Fibroblast of the aortic adventitia (primary cell): ENCODE measurements around the gene SOX18. TPM values are rescaled to one million over a fixed set of nuclear protein-coding genes. Genes with fewer than 3 reads are reported as not detected.

Source experiments
- DNase-seq: peaks from one replicate; pipeline ENCODE4 v3.0.0-alpha.2; 2010; ENCODE audit warnings: low read depth
- H3K4me3 ChIP-seq: 2 replicates; pipeline ENCODE4 v1.5.1; 2011; ENCODE audit warnings: low read depth, mild to moderate bottlenecking, control low read depth, low read length, moderate library complexity
- total RNA-seq: library from RNA; depleted of rRNA; stranded (reverse); fragments of >200 nt; gene quantifications from 2 replicates; pipeline ENCODE4 v1.2.3, GENCODE V29; 2012; ENCODE audit warnings: low replicate concordance
- TF ChIP-seq, protein P1 (sequence below): IDR thresholded peaks from 2 replicates; pipeline ENCODE4 v1.5.1; 2011; ENCODE audit warnings: mild to moderate bottlenecking, low read length, control low read depth, inconsistent platforms; ENCODE audit not compliant: insufficient read depth

SOX18 gene
- total RNA-seq, 1 donor, result not detected

DNA sequence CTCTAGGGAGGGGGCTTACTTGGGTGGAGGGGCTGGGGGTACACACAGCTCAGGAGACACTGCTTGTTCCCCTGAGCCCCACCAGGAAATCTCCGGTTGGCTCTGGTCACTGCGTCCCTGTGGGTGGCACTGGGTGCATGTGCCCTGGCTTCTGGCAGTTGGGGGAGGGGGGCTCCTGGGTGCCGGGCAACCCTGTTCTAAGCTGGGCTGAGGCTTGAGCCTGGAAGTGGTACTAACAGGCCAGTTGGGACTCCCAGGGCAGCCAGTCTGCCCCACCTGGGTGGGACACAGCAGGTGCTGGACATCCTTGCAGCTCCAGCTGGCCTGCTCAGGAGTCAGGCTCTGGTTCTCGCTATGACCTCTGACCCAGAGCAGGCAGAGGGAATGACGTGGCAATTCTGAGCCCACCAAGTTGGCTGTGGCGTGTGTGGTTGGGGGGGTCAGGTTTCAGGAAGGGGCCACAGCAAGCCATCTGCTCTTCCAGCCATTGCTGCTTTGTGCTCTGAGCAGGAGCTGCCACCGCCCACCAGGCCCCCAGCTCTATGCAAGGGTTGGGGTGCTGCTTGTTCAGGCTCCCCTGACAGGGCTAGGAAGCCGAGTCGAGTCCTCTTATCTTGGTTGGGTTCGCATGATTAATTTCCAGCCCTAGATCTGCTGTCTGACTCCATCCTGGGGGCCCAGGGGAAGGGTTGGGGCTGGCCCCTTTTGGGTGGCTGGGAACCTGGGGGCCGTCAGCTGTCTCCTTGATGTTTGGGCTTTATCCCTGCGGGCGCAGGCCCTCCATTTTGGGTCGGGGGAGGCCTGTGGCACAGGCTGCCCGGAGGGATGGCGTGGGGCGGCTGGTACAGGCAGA is 12.9 kb downstream of the SOX18 start:
- DNase-seq, result no peak
- TF ChIP-seq, protein P1, sequence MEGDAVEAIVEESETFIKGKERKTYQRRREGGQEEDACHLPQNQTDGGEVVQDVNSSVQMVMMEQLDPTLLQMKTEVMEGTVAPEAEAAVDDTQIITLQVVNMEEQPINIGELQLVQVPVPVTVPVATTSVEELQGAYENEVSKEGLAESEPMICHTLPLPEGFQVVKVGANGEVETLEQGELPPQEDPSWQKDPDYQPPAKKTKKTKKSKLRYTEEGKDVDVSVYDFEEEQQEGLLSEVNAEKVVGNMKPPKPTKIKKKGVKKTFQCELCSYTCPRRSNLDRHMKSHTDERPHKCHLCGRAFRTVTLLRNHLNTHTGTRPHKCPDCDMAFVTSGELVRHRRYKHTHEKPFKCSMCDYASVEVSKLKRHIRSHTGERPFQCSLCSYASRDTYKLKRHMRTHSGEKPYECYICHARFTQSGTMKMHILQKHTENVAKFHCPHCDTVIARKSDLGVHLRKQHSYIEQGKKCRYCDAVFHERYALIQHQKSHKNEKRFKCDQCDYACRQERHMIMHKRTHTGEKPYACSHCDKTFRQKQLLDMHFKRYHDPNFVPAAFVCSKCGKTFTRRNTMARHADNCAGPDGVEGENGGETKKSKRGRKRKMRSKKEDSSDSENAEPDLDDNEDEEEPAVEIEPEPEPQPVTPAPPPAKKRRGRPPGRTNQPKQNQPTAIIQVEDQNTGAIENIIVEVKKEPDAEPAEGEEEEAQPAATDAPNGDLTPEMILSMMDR, result no peak
- no peak overlapping the region for H3K4me3 ChIP-seq

DNA sequence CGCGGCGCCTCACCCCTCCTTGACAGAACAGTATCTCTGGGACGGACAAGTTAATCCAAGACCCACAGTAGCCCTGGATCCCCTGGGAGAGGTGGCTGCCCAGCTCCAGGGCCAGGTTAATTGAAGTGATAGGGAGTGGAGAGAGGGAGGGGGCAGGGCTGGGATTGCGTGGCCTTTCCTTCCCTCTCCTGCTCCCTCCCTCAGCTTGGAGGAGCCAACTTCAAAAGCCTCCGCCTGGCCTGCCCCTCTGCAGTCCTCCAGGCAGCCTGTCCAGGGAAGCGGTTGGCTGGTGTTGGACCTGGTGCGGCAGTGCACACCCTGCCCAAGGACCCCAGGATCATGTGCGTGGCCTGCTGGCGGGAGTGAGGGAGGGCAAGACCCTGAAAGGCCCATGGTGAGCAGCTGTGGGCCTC is 13.5 kb downstream of the SOX18 start, which contains the start of gene C20orf204:
TSS of gene C20orf204 (plus strand) at position 250 of the 413 bp plus-strand sequence. CDS start at position 392, 142 bp downstream.
- H3K4me3 ChIP-seq, result no peak within 1 kb of the TSS
- TF ChIP-seq, protein P1, result no peak

DNA sequence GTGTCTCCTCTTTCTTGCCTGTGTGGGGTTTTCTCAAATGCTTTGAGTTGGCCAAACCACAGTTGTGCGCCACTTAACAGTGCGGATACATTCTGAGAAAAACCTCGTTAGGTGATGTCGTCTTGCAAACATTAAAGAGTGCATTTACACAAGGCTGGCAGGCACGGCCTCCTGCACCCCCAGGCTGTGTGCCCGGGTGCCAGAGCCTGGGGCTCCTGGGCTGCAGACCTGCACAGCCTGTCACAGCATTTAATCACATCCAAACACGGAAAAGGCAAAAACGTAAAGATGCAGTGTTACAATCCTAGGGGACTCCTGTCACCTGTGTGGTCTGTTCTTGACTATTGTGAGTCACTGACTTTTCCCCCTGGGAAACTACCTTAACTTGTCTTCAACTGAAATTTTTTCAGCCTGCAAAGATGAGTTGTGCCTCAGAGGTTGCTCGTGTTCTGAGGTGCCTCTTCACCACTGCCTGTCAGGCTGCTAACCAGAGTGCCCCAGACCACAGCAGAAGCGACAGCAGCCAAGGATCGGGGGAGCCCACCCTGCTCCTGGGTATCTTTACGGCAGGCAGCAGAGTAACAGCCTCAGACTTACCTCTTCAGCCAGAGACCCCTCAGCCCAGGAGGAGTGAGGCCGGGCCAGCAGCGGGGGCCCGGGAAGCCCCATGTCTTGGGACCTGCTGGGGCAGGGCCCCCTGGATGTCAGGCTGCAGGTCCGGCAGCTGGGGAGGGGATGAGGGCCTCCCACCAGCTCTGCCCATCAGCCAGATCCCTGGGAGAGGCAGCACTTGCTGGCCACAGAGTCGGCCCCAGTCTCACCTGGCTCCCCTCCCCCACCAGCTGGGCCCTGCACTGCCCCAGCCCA is 14.1 kb downstream of the SOX18 start:
- H3K4me3 ChIP-seq, result no peak overlapping the region
- DNase-seq, result no peak
- TF ChIP-seq, protein P1, result no peak

More for the DNA sequence above, 13.5 kb downstream of the SOX18 start, which contains the start of gene C20orf204:
- DNase-seq, result no peak

DNA sequence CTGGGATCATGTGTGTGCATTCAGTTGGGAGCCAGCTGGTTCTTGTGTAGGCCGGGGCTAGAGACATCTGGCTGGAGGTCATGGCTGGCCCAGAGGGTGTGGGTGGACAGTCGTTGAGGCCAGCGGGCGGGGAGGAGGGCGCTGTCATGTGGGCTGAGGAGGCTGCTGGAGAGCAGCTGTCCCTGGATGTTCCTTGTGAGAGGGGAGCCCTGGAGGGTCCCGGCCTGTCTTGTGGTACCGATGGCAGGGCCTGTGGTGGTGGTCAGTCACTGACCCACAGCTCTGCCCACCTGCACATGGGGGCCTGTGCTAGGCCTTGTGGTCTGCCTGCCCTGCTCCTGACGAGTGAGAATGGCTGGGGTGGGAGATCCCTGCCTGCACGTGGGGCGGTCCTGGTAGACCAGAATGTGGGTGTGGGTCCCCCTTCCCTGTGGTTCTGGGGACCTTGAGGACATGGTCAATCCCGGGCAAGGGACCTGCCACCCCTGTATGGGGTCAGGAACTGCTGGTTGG is 15.4 kb downstream of the SOX18 start:
- DNase-seq, result no peak
- TF ChIP-seq, protein P1, result no peak
- no peak overlapping the region for H3K4me3 ChIP-seq

DNA sequence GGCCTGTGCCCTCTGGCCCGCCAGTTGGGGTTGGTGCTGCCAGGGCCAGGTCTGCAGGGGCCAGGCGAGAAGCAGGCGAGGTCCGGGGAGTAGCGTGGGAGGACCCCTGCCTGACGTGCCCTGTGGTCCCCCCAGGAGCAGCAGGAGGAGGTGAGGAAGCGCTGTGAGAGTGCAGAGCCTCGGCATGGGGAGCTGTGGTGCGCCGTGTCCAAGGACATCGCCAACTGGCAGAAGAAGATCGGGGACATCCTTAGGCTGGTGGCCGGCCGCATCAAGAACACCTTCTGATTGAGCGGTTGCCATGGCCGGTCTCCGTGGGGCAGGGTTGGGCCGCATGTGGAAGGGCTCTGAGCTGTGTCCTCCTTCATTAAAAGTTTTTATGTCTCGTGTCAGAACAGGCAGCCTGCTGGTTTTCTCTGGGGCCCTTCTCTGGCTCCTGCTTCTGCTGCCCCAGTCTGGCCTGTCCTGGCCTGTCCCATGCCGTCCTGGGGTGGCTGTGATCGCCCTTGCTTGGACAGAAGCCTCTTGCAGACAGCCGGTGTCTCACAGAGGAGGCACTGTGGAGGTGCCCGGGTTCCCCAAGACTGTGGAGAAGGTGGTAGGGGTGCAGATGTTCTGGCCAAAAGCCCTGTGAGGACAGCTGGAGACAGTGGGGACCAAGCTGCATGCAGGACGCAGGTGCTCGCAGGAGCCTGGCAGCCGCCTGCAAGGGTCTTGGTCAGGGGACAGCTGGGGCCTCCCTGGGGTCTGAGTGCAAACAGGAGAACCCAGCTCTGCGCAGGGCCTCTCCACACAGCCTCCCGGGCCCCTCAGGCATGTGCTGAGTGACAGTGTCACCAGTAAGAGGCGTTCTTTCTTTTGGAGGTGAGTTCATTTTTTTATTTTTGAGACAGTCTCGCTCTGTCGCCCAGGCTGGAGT is 16.5 kb downstream of the SOX18 start:
- no peak for DNase-seq
- TF ChIP-seq, protein P1, result no peak
- H3K4me3 ChIP-seq, result no peak overlapping the region
